DOHH2 (cell line): ENCODE results near the gene KCNK18.

Experiments used
- H3F3A ChIP-seq: fragments of 200-600 bp; sonication (generic), shearing (Covaris generic); 2 replicates; pipeline ENCODE4 v1.6.0; 2016; ENCODE audit warnings: antibody characterized with exemption, mild to moderate bottlenecking; ENCODE audit not compliant: control insufficient read depth, insufficient read depth
- H3K27ac ChIP-seq: fragments of 200-600 bp; sonication (generic); 2 replicates; pipeline ENCODE4 v1.5.1; 2014; ENCODE audit warnings: low read depth, mild to moderate bottlenecking, low read length, moderate library complexity
- H3K27me3 ChIP-seq: fragments of 200-600 bp; sonication (generic); 2 replicates; pipeline ENCODE4 v1.6.1; 2014; ENCODE audit warnings: mild to moderate bottlenecking, low read length, mixed read lengths; ENCODE audit not compliant: control insufficient read depth
- H3K36me3 ChIP-seq: fragments of 200-600 bp; sonication (generic); 2 replicates; pipeline ENCODE4 v1.6.1; 2014; ENCODE audit warnings: mild to moderate bottlenecking, low read length, moderate library complexity, mixed read lengths; ENCODE audit not compliant: control insufficient read depth
- H3K4me1 ChIP-seq: fragments of 200-600 bp; sonication (generic); 2 replicates; pipeline ENCODE4 v1.6.1; 2014; ENCODE audit warnings: mild to moderate bottlenecking, low read length, mixed read lengths; ENCODE audit not compliant: control insufficient read depth
- H3K4me2 ChIP-seq: fragments of 200-600 bp; sonication (generic); 2 replicates; pipeline ENCODE4 v1.6.0; 2014; ENCODE audit warnings: mild to moderate bottlenecking, low read length, moderate library complexity
- H3K4me3 ChIP-seq: fragments of 200-600 bp; sonication (generic); 2 replicates; pipeline ENCODE4 v1.5.1; 2014; ENCODE audit warnings: mild to moderate bottlenecking, low read length, mixed read lengths
- H3K79me2 ChIP-seq: fragments of 200-600 bp; sonication (generic); 2 replicates; pipeline ENCODE4 v1.6.1; 2014; ENCODE audit warnings: mild to moderate bottlenecking, low read length, mixed read lengths; ENCODE audit not compliant: control insufficient read depth
- H3K9me2 ChIP-seq: fragments of 200-600 bp; sonication (generic); replicated peaks from 2 replicates; pipeline ENCODE4 v1.6.1; 2014; ENCODE audit warnings: mild to moderate bottlenecking, low read length, mixed read lengths; ENCODE audit not compliant: control insufficient read depth
- H3K9me3 ChIP-seq: fragments of 200-600 bp; sonication (generic); 2 replicates; pipeline ENCODE4 v1.6.1; 2014; ENCODE audit warnings: antibody characterized with exemption, low read length, mixed read lengths; ENCODE audit not compliant: control insufficient read depth, insufficient read depth
- H4K20me1 ChIP-seq: fragments of 200-600 bp; sonication (generic); 2 replicates; pipeline ENCODE4 v1.6.0; 2014; ENCODE audit warnings: low read depth, mild to moderate bottlenecking, antibody characterized with exemption, low read length, moderate library complexity; ENCODE audit not compliant: control insufficient read depth, insufficient read depth
- CTCF ChIP-seq: fragments of 200-600 bp; sonication (generic); IDR thresholded peaks from one replicate; pipeline ENCODE4 v1.5.1; 2014; ENCODE audit warnings: antibody characterized with exemption, mild to moderate bottlenecking, low read depth, low read length; ENCODE audit not compliant: poor library complexity, severe bottlenecking
- EZH2phosphoT487 ChIP-seq: fragments of 200-600 bp; sonication (generic); IDR thresholded peaks from 2 replicates; pipeline ENCODE4 v1.6.1; 2017; ENCODE audit warnings: borderline replicate concordance, mild to moderate bottlenecking, antibody characterized with exemption, low read length, moderate library complexity, mixed read lengths

Gene KCNK18

GRCh38 chr10:117188371-117188770 is 8.9 kb upstream of the KCNK18 start:
- TF ChIP-seq CTCF (no peak), EZH2phosphoT487 (no peak)
- Histone ChIP-seq H3K27me3 (no peaks in the 10 kb centered on the region), H3K4me2 (no peak overlapping the region), H3K4me3 (no peak overlapping the region), H3K27ac (no peak overlapping the region), H3F3A (no peaks in the 10 kb centered on the region), H3K79me2 (no peaks in the 10 kb centered on the region), H3K9me2 (no peaks in the 10 kb centered on the region), H3K36me3 (no peaks in the 10 kb centered on the region), H4K20me1 (no peaks in the 10 kb centered on the region), H3K9me3 (no peaks in the 10 kb centered on the region; the same call in 1 of the 2 replicates), H3K4me1 (peaks cover 8% of the 10 kb centered on the region)

DNA sequence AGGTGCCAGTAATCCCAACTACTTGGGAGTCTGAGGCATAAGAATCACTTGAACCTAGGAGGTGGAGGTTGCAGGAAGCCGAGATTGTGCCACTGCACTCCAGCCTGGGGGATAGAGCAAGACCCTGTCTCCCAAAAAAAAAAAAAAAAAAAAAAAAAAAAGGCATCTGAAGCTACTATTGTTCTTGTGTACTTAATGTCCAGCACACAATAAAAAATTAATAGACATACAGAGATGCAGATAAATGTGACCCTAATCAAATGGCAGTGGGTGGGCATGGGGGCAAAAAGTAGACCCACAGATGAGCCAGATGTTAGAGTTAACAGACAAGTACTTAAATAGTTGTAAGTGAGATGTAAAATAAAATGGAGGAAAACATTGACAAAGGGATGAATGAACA is 7.7 kb upstream of the KCNK18 start:
- Histone ChIP-seq H3K9me3 (no peaks in the 10 kb centered on the region; the same call in 1 of the 2 replicates), H3K4me2 (no peak overlapping the region), H3K27me3 (no peaks in the 10 kb centered on the region), H3K4me1 (peaks cover 8% of the 10 kb centered on the region), H3F3A (no peaks in the 10 kb centered on the region), H4K20me1 (no peaks in the 10 kb centered on the region), H3K79me2 (no peaks in the 10 kb centered on the region), H3K36me3 (no peaks in the 10 kb centered on the region), H3K4me3 (no peak overlapping the region), H3K9me2 (no peaks in the 10 kb centered on the region), H3K27ac (no peak overlapping the region)
- TF ChIP-seq CTCF (no peak), EZH2phosphoT487 (no peak)

GRCh38 chr10:117198088-117198487 is 799 bp downstream of the KCNK18 start:
- H3K27ac ChIP-seq: no peak overlapping the region
- H3K9me3 ChIP-seq: no peaks in the 10 kb centered on the region
- no peak overlapping the region for H3K4me2 ChIP-seq
- no peaks in the 10 kb centered on the region for H3K9me2 ChIP-seq
- no peak overlapping the region for H3K4me3 ChIP-seq
- no peaks in the 10 kb centered on the region for H3K27me3 ChIP-seq
- no peaks in the 10 kb centered on the region for H4K20me1 ChIP-seq
- H3F3A ChIP-seq: no peaks in the 10 kb centered on the region
- H3K4me1 ChIP-seq: no peaks in the 10 kb centered on the region
- H3K79me2 ChIP-seq: no peaks in the 10 kb centered on the region
- no peaks in the 10 kb centered on the region for H3K36me3 ChIP-seq
- TF ChIP-seq EZH2phosphoT487 (no peak), CTCF (no peak)

- Histone ChIP-seq H3K27ac (no peak overlapping the region), H3K9me2 (no peaks in the 10 kb centered on the region), H3K36me3 (no peaks in the 10 kb centered on the region), H3F3A (no peaks in the 10 kb centered on the region), H3K27me3 (no peaks in the 10 kb centered on the region), H3K4me2 (no peak overlapping the region), H3K9me3 (no peaks in the 10 kb centered on the region), H4K20me1 (no peaks in the 10 kb centered on the region), H3K4me3 (no peak overlapping the region), H3K4me1 (no peaks in the 10 kb centered on the region), H3K79me2 (no peaks in the 10 kb centered on the region)
- TF ChIP-seq CTCF (no peak), EZH2phosphoT487 (no peak)
These were observed 4.5 kb downstream of the KCNK18 start for GRCh38 chr10:117201826-117202225.
